ENCODE measurements around the gene SCYL1. TPM values are rescaled to one million over a fixed set of nuclear protein-coding genes. Genes with fewer than 3 reads are reported as not detected.
A peak's percentile ranks its signal among the peaks of the same experiment; 100 is the strongest.

The SCYL1 gene
- total RNA-seq, 1 donor, result 107 TPM

DNA sequence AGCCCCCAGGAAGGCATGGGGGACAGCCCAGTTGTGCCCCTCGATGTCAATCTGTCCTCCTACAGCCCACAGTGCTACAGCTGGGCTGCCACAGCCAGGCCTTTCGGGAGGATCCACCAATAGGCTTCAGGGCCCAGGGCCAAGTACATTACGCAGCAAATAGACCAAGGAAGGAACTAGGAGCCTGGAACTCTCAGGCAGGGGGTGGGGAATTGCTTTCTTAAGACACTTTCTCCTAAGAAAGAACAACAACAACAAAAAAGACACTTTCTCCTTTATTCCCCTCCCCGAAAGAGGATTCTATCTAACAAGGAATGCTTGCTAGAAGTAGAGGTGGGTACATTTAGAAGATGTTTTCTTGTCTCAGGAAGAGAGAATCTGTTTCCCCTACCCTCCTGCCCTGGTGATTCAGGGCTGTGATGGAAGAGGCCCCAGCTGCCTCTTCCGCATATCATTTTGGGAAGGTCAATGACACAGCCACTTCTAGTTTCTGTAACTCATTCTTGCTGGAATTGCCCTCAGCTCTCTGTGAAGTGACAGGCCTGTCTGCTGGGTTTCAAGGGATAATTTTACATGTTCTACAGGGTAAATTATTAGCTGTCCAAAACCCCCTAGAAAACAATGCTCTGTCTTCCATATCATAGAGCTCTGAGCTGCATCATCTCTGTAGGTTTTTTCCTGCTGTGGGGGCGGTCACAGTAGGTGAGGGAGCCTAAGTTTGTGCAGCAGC is 32.1 kb upstream of the SCYL1 start:
- DNase-seq (ENCODE audit: low read depth in 2 of 3, low spot score in 2 of 3), result no peak

- no peak for DNase-seq (ENCODE audit: low read depth in 2 of 3, low spot score in 2 of 3)
Measured at GRCh38 chr11:65493367-65494176, 31.3 kb upstream of the SCYL1 start.

DNA sequence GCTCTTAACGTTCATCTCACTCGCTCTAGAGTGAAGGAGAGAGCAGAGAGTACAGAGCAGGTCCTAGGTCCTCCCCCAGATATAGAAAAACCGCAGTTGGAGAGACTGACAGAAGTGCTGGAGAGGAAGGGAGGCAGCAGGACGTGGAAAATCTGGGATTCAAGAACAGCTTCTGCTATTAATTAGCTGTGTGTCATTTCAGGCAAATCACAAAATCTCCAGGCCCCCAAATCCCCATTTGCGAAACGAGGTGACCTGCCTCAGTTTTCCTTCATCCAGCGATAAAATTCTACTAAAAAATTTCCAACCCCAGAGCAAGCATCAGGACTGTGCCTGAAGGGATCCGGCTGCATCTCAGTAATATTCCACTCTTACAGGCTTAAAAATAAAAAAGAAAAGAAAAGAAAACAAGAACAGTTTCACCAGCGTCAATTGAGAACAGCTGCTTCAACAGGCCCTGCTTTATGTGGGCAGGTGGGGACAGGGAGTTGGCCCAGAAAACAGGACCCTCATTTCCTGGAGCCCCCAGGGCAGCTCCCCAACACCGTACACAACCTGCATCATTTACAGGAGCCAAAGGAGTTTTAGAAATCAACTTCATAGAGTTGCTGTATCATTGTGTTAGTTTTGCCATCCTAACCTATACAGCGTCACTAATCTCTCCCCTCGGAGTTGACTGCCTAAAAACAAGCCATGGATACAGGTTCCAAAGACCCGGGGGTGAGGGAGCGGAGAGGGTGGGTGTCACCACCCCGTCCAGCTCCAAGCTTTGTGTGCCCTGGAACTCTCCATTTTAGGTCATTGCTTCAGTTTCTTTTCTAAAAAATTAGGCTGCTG is 28.4 kb upstream of the SCYL1 start:
- DNase-seq (ENCODE audit: low read depth in 2 of 3, low spot score in 2 of 3), result no peak

DNA sequence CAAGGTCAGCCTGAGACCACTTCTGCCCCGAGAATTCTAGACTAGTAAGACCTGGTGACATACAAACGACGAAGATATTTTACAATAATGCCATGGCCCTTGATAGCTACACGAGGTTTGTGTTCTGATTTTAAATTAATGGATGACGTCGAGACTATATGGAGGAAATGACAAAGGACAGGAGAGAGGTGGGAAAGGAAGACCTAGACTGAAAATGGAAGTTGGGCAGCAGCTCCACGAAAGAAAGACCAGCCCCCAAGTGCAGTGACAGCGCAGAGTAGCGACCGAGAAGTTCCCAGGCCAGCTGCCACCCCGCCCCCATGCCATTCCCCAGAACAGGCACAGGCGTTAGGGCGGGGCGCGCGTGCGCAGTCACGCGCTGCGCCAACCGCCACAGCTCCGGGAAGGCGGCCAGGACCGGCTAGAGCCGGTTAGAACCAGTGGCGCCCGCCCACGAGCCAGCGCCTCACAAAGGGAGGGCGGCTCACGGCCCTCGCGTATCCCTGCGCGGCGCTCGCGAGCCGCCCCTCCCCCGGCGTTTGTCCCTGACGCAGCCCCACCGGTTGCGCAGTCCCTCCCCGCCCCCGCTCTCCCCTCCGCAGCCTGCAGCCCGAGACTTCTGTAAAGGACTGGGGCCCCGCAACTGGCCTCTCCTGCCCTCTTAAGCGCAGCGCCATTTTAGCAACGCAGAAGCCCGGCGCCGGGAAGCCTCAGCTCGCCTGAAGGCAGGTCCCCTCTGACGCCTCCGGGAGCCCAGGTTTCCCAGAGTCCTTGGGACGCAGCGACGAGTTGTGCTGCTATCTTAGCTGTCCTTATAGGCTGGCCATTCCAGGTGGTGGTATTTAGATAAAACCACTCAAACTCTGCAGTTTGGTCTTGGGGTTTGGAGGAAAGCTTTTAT is 27.5 kb upstream of the SCYL1 start:
- peak; percentile 94 to 99 (median 98) for DNase-seq (ENCODE audit: low read depth in 2 of 3, low spot score in 2 of 3)

DNA sequence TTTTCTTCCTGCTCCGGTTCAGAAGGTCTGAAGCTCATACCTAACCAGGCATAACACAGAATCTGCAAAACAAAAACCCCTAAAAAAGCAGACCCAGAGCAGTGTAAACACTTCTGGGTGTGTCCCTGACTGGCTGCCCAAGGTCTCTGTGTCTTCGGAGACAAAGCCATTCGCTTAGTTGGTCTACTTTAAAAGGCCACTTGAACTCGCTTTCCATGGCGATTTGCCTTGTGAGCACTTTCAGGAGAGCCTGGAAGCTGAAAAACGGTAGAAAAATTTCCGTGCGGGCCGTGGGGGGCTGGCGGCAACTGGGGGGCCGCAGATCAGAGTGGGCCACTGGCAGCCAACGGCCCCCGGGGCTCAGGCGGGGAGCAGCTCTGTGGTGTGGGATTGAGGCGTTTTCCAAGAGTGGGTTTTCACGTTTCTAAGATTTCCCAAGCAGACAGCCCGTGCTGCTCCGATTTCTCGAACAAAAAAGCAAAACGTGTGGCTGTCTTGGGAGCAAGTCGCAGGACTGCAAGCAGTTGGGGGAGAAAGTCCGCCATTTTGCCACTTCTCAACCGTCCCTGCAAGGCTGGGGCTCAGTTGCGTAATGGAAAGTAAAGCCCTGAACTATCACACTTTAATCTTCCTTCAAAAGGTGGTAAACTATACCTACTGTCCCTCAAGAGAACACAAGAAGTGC is 26.7 kb upstream of the SCYL1 start:
- peak in 2 of 3 donors; percentile 54 to 82 for DNase-seq (ENCODE audit: low read depth in 2 of 3, low spot score in 2 of 3)

DNA sequence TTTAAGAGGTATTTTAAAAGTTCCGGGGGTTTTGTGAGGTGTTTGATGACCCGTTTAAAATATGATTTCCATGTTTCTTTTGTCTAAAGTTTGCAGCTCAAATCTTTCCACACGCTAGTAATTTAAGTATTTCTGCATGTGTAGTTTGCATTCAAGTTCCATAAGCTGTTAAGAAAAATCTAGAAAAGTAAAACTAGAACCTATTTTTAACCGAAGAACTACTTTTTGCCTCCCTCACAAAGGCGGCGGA is 26.2 kb upstream of the SCYL1 start:
- DNase-seq (ENCODE audit: low read depth in 2 of 3, low spot score in 2 of 3), result no peak

- peak; percentile 94 to 96 (median 95) for DNase-seq (ENCODE audit: low read depth in 2 of 3, low spot score in 2 of 3)
Measured at GRCh38 chr11:65498977-65499712, 25.7 kb upstream of the SCYL1 start, which contains the start of gene MALAT1. TSS of gene MALAT1 (plus strand) at chr11:65499045.

GRCh38 chr11:65499713-65500386 is 25.0 kb upstream of the SCYL1 start:
- peak in 1 of 3 donors; percentile 59 for DNase-seq (ENCODE audit: low read depth in 2 of 3, low spot score in 2 of 3)

GRCh38 chr11:65500387-65501185 is 24.3 kb upstream of the SCYL1 start:
- peak in 1 of 3 donors; percentile 70 for DNase-seq (ENCODE audit: low read depth in 2 of 3, low spot score in 2 of 3)

- DNase-seq (ENCODE audit: low read depth in 2 of 3, low spot score in 2 of 3), result no peak
Measured at GRCh38 chr11:65501186-65501471, 23.8 kb upstream of the SCYL1 start.

DNA sequence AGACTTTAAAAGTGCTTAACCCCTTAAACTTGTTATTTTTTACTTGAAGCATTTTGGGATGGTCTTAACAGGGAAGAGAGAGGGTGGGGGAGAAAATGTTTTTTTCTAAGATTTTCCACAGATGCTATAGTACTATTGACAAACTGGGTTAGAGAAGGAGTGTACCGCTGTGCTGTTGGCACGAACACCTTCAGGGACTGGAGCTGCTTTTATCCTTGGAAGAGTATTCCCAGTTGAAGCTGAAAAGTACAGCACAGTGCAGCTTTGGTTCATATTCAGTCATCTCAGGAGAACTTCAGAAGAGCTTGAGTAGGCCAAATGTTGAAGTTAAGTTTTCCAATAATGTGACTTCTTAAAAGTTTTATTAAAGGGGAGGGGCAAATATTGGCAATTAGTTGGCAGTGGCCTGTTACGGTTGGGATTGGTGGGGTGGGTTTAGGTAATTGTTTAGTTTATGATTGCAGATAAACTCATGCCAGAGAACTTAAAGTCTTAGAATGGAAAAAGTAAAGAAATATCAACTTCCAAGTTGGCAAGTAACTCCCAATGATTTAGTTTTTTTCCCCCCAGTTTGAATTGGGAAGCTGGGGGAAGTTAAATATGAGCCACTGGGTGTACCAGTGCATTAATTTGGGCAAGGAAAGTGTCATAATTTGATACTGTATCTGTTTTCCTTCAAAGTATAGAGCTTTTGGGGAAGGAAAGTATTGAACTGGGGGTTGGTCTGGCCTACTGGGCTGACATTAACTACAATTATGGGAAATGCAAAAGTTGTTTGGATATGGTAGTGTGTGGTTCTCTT is 23.2 kb upstream of the SCYL1 start:
- peak in 1 of 3 donors; percentile 64 for DNase-seq (ENCODE audit: low read depth in 2 of 3, low spot score in 2 of 3)

GRCh38 chr11:65502274-65502554 is 22.7 kb upstream of the SCYL1 start:
- DNase-seq (ENCODE audit: low read depth in 2 of 3, low spot score in 2 of 3), result peak in 1 of 3 donors; percentile 56

GRCh38 chr11:65502555-65503367 is 22.1 kb upstream of the SCYL1 start:
- peak in 1 of 3 donors; percentile 79 for DNase-seq (ENCODE audit: low read depth in 2 of 3, low spot score in 2 of 3)

DNA sequence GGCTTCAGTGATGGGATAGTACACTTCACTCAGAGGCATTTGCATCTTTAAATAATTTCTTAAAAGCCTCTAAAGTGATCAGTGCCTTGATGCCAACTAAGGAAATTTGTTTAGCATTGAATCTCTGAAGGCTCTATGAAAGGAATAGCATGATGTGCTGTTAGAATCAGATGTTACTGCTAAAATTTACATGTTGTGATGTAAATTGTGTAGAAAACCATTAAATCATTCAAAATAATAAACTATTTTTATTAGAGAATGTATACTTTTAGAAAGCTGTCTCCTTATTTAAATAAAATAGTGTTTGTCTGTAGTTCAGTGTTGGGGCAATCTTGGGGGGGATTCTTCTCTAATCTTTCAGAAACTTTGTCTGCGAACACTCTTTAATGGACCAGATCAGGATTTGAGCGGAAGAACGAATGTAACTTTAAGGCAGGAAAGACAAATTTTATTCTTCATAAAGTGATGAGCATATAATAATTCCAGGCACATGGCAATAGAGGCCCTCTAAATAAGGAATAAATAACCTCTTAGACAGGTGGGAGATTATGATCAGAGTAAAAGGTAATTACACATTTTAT is 21.4 kb upstream of the SCYL1 start:
- DNase-seq (ENCODE audit: low read depth in 2 of 3, low spot score in 2 of 3), result peak in 1 of 3 donors; percentile 78

DNA sequence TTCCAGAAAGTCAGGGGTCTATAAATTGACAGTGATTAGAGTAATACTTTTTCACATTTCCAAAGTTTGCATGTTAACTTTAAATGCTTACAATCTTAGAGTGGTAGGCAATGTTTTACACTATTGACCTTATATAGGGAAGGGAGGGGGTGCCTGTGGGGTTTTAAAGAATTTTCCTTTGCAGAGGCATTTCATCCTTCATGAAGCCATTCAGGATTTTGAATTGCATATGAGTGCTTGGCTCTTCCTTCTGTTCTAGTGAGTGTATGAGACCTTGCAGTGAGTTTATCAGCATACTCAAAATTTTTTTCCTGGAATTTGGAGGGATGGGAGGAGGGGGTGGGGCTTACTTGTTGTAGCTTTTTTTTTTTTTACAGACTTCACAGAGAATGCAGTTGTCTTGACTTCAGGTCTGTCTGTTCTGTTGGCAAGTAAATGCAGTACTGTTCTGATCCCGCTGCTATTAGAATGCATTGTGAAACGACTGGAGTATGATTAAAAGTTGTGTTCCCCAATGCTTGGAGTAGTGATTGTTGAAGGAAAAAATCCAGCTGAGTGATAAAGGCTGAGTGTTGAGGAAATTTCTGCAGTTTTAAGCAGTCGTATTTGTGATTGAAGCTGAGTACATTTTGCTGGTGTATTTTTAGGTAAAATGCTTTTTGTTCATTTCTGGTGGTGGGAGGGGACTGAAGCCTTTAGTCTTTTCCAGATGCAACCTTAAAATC is 20.8 kb upstream of the SCYL1 start:
- DNase-seq (ENCODE audit: low read depth in 2 of 3, low spot score in 2 of 3), result peak in 1 of 3 donors; percentile 83

Data from hematopoietic multipotent progenitor cell (in vitro differentiated cells).